Activated T-helper 1 cell treated with anti-CD3 and anti-CD28 coated beads, Interleukin-12 subunit alpha, Interleukin-12 subunit beta, Interleukin-2, Interleukin-4 antibody, amounts not matched to agents 30 ng/mL and 10 ng/mL and 1 ng/mL, durations not matched to agents 14 hours and 24 hours and 36 hours (primary cell): Measurements from ENCODE around the gene CACNA1C. TPM values are rescaled to one million over a fixed set of nuclear protein-coding genes. Genes with fewer than 3 reads are reported as not detected.

Source experiments
- DNase-seq: peaks from one replicate; pipeline ENCODE4 v3.0.0; 2021; ENCODE audit warnings: low spot score
- H3K27ac Mint-ChIP-seq: one replicate; pipeline ENCODE4 v1.8.0; 2021; ENCODE audit warnings: mild to moderate bottlenecking, mixed read lengths
- H3K27me3 Mint-ChIP-seq: one replicate; pipeline ENCODE4 v1.8.0; 2022; ENCODE audit warnings: mild to moderate bottlenecking, moderate library complexity, mixed read lengths; ENCODE audit not compliant: insufficient read depth
- H3K36me3 Mint-ChIP-seq: one replicate; pipeline ENCODE4 v1.8.0; 2021; ENCODE audit warnings: low read depth, mixed read lengths
- H3K4me1 Mint-ChIP-seq: one replicate; pipeline ENCODE4 v1.8.0; 2021; ENCODE audit warnings: low read depth, mixed read lengths
- H3K4me3 Mint-ChIP-seq: one replicate; pipeline ENCODE4 v1.8.0; 2021; ENCODE audit warnings: mild to moderate bottlenecking, moderate library complexity, mixed read lengths
- H3K9me3 Mint-ChIP-seq: one replicate; pipeline ENCODE4 v1.8.0; 2021; ENCODE audit warnings: mixed read lengths
- intact Hi-C: fragments of 100-400 bp; cut with micrococcal nuclease; formaldehyde crosslinking; loops from one replicate; pipeline ENCODE4 v1.15.1; 2024
- total RNA-seq: library from RNA; stranded (reverse); gene quantifications from 2 replicates; pipeline ENCODE4 v1.2.3, GENCODE V29; 2022

CACNA1C gene
- total RNA-seq, 1 donor from 2014 or later = 0.18 TPM

DNA sequence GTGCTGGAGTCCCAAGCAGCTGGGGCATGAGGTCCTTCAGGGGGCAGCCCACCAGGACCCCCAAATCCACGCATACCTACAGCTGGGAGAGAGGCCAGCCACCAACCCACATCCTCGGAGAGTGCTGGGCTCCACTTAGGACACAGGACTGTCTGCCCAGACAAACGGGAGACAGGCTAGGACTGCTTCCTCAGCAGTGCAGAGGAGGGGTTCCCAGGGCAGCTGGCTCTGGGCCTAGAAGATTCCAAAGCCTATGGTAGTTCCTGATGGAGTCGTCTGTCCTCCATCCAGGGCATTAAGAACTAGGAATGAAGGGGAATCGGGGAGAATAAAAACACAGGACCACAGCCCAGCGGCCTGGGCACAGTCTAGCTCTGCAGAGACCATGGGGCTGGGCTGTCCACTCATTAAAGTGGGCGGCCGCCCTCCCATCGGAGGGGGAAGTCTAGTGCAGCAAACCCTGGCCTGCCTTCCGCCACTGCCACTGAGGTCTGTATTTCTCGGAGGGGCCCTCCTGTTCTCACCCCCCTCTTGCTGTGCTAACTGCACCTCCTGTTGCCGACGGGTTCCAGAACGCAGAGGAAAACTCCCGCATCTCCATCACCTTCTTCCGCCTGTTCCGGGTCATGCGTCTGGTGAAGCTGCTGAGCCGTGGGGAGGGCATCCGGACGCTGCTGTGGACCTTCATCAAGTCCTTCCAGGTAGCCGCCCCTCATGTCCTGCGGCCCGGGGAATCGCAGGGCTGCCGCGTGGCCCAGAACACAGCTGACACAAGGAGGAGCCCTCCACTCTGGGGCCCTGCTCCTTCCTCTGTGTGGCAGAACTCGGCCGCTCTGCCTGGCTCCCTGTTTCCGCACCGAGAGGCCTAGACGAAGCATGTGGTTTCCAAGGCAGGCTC is 598.5 kb downstream of the CACNA1C start:
- Mint-ChIP-seq H3K4me3 (no peak overlapping the region), H3K9me3 (no peaks in the 10 kb centered on the region), H3K36me3 (no peaks in the 10 kb centered on the region), H3K4me1 (no peaks in the 10 kb centered on the region), H3K27ac (no peak overlapping the region), H3K27me3 (peaks cover 10% of the 10 kb centered on the region)
- intact Hi-C loops = no loop called here
- DNase-seq = no peak

DNA sequence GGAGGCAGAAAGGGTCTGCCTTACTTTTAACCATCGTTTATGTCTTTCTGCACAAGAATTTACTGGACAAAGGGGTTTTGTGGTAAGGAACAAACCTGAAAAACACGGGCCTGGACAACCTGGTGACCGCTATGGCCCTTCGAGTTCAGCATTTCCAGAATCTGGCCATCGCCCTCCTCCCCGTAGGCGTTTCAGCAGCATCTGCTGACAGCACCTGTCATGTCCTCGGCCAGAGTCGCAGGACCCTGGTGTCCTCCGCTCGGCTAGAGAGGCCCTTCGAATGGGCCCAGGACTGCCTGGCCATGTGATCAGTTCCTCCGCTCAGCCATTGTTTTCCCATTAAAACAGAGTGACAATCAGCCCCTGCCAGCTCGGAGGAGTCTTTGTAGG is 599.2 kb downstream of the CACNA1C start:
- H3K4me3 Mint-ChIP-seq = no peak overlapping the region
- intact Hi-C loops = no loop called here
- H3K4me1 Mint-ChIP-seq = no peaks in the 10 kb centered on the region
- no peaks in the 10 kb centered on the region for H3K9me3 Mint-ChIP-seq
- H3K36me3 Mint-ChIP-seq = no peaks in the 10 kb centered on the region
- H3K27me3 Mint-ChIP-seq = peaks cover 9% of the 10 kb centered on the region
- H3K27ac Mint-ChIP-seq = no peak overlapping the region
- DNase-seq = no peak

DNA sequence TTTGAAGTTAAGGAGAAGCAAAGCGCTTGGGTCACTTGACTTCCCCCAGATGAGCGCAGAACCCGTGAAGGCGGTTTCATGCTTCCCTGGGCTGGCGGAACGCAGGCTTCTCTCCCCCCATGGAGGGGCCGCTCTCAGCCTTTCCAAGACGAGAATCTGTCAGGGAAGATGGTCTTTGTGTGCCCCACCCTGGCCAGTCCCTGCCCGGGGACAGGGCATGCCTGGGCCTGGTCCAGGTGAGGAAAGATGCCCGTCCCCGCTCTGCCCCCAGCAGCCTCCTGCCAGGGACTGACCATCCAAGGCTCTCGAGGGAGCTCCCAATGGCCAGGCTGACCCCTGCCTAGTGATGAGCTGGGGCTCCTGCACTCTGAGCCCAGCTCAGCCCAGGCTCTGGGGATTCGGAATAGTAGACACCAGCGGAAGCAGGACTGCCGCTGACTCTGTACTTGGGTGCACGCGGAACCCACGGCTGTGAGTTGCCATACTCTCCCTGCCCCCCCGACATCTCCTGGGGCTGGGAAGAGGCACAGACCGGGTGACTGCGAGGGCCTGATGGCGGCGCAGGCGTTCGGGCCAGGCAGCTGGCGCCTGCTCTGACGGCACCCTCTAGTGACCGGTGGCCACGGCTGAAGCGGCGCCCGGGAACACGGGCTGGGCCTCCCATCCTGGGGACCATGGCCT is 599.8 kb downstream of the CACNA1C start:
- intact Hi-C loops = no loop called here
- H3K4me3 Mint-ChIP-seq = no peak overlapping the region
- DNase-seq = no peak

DNA sequence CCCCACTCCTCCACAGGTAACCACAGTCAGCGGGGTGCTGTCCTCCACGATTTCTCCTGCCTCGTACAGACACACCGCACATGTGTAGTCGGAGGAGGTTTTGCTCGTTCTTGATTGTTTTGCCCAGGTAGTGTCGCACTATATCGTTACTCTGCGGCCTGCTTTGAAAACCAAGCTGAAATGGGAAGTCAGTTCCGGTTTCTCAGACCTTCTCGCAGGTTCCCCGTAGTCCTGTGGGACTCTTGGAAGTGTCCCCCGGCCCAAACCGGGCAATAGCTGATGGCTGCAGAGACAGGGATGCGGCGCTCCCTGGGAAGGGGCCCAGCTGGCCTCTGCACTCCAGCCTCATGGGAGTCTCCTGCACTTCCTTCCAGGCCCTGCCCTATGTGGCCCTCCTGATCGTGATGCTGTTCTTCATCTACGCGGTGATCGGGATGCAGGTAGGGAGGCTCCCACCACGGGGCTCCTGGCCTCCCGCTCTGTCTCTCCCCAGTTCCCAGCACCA is 600.7 kb downstream of the CACNA1C start:
- H3K4me3 Mint-ChIP-seq = no peak overlapping the region
- no peak overlapping the region for H3K27ac Mint-ChIP-seq

More for the DNA sequence above, 599.8 kb downstream of the CACNA1C start:
- Mint-ChIP-seq H3K4me1 (no peaks in the 10 kb centered on the region), H3K27me3 (peaks cover 11% of the 10 kb centered on the region), H3K27ac (no peak overlapping the region), H3K36me3 (no peaks in the 10 kb centered on the region), H3K9me3 (no peaks in the 10 kb centered on the region)

DNA sequence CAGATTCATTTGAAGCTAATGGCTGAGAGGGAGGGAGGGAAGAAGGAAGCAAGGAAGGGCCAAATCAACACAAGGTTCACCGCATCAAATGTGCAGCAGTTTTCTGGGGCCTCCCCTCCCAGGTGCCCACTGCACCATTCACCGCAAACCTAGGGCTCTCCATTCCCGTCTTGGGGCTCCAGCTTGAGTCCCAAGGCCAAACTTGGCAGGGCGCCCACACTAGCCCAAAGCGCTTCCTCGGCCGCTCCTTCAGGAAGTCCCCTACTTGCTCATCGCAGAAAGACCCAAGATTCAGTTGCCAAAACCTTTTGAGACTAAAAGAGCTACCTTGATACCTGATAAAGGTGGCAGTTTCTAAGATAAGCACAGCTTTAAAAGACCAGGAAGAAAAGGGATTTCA is 601.5 kb downstream of the CACNA1C start:
- intact Hi-C loops = no loop called here
- Mint-ChIP-seq H3K27me3 (peaks cover 11% of the 10 kb centered on the region), H3K36me3 (no peaks in the 10 kb centered on the region), H3K9me3 (no peaks in the 10 kb centered on the region), H3K27ac (no peak overlapping the region), H3K4me3 (no peak overlapping the region), H3K4me1 (no peaks in the 10 kb centered on the region)
- no peak for DNase-seq

More for the DNA sequence above, 600.7 kb downstream of the CACNA1C start:
- Mint-ChIP-seq H3K4me1 (no peaks in the 10 kb centered on the region), H3K27me3 (peaks cover 11% of the 10 kb centered on the region), H3K36me3 (no peaks in the 10 kb centered on the region), H3K9me3 (no peaks in the 10 kb centered on the region)
- intact Hi-C loops = no loop called here
- DNase-seq = no peak

DNA sequence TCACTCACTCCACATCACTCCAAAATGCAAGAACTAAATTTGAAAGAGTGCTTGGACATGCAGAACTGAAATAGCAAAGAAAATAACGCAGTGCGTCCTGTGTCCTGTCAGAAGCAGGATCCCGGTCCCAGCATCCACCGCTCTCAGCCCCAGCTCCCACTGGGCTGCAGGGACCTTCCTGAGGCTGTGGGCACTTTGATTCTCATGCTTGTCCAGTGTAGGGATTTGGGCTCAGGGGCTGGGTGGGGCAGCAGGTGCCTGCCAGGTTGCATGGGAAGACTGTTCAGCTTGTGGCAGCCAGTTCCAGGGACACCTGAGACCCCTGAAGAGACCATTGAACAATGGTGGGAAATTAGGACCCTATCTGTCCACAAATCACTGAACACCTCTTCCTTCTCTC is 602.0 kb downstream of the CACNA1C start:
- H3K27me3 Mint-ChIP-seq = peaks cover 8% of the 10 kb centered on the region
- no peak overlapping the region for H3K4me3 Mint-ChIP-seq
- H3K36me3 Mint-ChIP-seq = no peaks in the 10 kb centered on the region
- H3K9me3 Mint-ChIP-seq = no peaks in the 10 kb centered on the region
- DNase-seq = no peak
- no peak overlapping the region for H3K27ac Mint-ChIP-seq
- intact Hi-C loops = no loop called here
- H3K4me1 Mint-ChIP-seq = no peaks in the 10 kb centered on the region

DNA sequence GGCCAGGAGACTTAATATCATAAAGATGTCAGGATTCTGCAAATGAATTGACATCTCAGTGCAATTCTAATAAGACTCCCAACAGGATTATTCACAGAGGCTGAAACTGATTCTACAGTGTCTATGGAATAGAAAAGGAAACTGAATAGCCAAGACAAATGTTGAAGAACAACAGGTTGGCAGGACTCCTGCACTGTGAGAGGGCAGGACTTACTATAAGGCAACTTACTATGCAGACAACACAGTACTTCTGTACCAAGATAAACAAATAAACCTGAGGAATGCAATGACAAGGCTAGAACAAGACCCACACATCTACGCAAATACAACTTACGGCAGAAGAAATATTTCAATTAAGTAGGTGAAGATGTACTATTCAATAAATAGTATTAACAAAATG is 609.7 kb downstream of the CACNA1C start:
- Mint-ChIP-seq H3K4me1 (no peaks in the 10 kb centered on the region), H3K27ac (no peak overlapping the region), H3K9me3 (no peaks in the 10 kb centered on the region), H3K27me3 (peaks cover 4% of the 10 kb centered on the region), H3K36me3 (no peaks in the 10 kb centered on the region), H3K4me3 (no peak overlapping the region)
- no peak for DNase-seq
- intact Hi-C loops = no loop called here

DNA sequence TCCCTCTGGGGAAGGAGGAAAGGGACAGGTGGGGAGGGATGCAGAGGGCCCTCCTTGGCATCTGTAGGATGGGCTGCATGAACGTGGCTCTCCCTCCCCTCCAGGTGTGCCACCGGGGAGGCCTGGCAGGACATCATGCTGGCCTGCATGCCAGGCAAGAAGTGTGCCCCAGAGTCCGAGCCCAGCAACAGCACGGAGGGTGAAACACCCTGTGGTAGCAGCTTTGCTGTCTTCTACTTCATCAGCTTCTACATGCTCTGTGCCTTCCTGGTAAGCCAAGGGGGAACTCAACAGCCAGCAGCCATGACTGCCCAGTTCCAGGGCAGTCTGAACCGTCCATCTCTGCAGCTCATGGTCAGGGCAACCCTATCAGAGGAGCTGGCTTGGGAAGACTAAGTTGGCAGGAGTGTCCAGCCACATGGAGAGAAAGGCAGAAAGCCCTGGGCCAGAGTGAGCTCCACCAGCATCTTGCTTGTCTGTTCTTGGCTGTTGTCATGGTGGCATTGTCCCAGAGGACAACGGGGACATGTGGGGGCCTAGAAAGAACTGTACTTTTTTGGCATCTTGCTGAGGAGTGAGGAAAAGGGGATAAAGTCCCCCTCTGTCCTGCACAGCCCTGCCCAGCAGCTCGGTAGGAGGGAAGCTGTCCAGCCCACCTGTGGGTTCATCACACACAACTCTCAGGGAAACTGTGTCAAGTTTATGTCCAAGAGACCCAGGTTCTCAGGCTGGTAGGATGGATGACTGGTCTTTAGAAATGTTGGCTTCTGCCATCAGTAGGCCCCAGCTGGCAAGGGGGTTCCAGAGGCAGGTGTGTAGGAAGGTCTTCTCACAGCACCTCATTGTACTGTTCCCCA is 612.2 kb downstream of the CACNA1C start:
- no peak for DNase-seq
- Mint-ChIP-seq H3K9me3 (no peaks in the 10 kb centered on the region), H3K4me1 (no peaks in the 10 kb centered on the region), H3K4me3 (no peak overlapping the region), H3K27me3 (peaks cover 4% of the 10 kb centered on the region), H3K27ac (no peak overlapping the region), H3K36me3 (no peaks in the 10 kb centered on the region)
- intact Hi-C loops = no loop called here

DNA sequence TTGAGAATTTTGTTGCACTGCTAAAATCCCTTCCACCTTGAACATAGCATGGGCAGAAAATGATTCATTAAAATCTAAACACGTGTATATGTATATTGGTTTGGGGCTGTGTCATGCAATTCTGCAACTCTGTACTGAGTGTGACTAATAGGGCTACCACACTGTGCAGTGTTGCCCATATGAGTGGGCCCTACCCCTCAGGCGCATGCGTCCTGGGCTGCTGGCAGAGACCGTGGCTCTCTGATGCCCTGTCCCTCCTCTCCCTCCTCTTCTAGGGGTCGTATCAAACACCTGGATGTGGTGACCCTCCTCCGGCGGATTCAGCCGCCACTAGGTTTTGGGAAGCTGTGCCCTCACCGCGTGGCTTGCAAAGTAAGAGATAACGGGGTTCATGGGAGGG is 613.6 kb downstream of the CACNA1C start:
- Mint-ChIP-seq H3K36me3 (no peaks in the 10 kb centered on the region), H3K4me1 (no peaks in the 10 kb centered on the region), H3K4me3 (no peak overlapping the region), H3K9me3 (no peaks in the 10 kb centered on the region), H3K27ac (no peak overlapping the region), H3K27me3 (no peaks in the 10 kb centered on the region)
- DNase-seq = no peak
- intact Hi-C loops = no loop called here

DNA sequence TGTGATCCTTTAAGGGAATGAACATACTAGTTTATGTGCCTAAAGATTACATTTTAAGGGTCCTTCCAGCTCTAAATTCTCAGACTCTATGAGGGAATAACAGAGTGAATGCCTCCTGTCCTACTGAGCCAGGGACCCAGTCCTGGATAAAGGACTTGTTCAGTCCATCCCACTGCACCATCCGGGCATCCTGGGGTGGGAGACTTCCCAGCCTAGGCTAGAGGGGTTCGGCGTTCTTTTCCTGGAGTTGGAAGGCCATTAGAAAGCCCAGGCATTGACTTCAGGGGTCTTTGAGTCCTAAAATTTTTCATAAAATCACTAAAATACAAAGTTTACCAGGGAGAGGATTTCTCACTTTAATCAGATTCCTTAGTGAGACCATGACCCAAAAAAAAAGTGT is 614.1 kb downstream of the CACNA1C start:
- Mint-ChIP-seq H3K36me3 (no peaks in the 10 kb centered on the region), H3K4me1 (no peaks in the 10 kb centered on the region), H3K27ac (no peak overlapping the region), H3K27me3 (no peaks in the 10 kb centered on the region), H3K4me3 (no peak overlapping the region), H3K9me3 (no peaks in the 10 kb centered on the region)
- DNase-seq = no peak
- intact Hi-C loops = no loop called here

DNA sequence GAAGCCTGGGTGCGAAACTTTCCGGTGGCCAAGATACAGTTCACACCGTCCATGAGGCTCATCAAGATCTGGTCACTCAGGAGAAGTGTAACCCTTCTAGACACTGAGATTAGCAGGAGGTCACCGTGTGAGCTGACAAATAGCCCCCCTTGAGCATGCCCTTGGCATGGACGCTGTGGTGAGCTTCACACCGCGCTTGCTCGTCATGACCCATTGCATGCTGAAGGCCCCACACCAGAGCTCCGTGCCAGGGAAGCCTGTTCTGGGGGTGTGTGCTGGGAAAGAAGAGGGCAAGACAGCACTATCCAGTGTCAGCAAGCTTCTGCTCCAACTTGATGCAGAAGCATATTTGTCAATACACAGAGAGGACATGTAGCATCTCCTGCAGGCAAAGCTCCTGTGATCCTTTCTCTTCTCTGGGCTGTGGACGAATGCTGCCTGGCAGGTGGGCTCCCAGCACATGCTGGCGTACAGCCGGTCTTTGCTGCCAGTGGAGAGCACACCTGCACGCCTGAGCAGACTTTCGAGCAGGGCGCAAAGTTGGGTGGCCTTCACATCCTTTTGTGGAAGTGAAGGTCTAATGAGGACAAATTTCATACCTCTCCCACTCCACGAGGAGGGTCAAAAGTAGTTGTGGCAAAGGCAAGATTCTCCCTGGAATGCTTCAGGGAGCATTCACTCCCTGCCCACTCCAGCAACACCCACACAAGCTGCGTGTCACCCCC is 615.1 kb downstream of the CACNA1C start:
- intact Hi-C loops = no loop called here
- H3K36me3 Mint-ChIP-seq = no peaks in the 10 kb centered on the region
- no peak for DNase-seq
- no peak overlapping the region for H3K4me3 Mint-ChIP-seq
- no peaks in the 10 kb centered on the region for H3K27me3 Mint-ChIP-seq
- H3K9me3 Mint-ChIP-seq = no peaks in the 10 kb centered on the region
- H3K4me1 Mint-ChIP-seq = no peaks in the 10 kb centered on the region
- H3K27ac Mint-ChIP-seq = no peak overlapping the region

DNA sequence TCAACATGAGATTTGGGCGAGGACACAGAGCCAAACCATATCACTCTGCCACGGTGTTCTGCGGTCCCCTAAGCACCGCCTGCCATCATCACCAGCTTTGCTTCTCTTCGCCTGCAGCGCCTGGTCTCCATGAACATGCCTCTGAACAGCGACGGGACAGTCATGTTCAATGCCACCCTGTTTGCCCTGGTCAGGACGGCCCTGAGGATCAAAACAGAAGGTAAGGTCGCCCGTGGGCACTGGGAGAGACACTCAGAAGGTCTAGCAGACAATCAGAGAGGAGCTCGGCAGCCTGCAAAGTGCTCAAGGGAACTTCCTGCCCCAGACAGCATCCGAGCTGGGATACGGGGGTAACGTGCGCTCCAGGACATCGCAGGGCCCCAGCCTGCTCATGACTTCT is 616.0 kb downstream of the CACNA1C start:
- Mint-ChIP-seq H3K36me3 (no peaks in the 10 kb centered on the region), H3K27me3 (no peaks in the 10 kb centered on the region), H3K9me3 (no peaks in the 10 kb centered on the region), H3K27ac (no peak overlapping the region), H3K4me3 (no peak overlapping the region), H3K4me1 (no peaks in the 10 kb centered on the region)
- no peak for DNase-seq
- intact Hi-C loops = no loop called here
